Astrocyte (in vitro differentiated cells and primary cell): ENCODE results near the gene TUBB. TPM values are rescaled to one million over a fixed set of nuclear protein-coding genes. Genes with fewer than 3 reads are reported as not detected.
A peak's percentile ranks its signal among the peaks of the same experiment; 100 is the strongest.
"Not testable (repeated sequence)": the region's sequence is repeated elsewhere in the genome, so short reads cannot be mapped to it uniquely, and the experiment has no call there.

ENCODE experiments used
- DNase-seq: peaks from one replicate; pipeline ENCODE4 v3.0.0-alpha.2; 2010; ENCODE audit warnings: low read depth
- FAIRE-seq: peaks from 2 replicates; lab custom pipeline; 2011; peaks lifted over from hg19 to GRCh38; lab: Jason Lieb, UNC
- H2AFZ ChIP-seq: 2 replicates; pipeline ENCODE4 v1.6.0; 2012; ENCODE audit warnings: low read depth, low read length, inconsistent platforms
- H3K27ac ChIP-seq: 2 replicates; pipeline ENCODE4 v1.5.1; 2011; ENCODE audit warnings: low read depth, low read length, inconsistent platforms
- H3K27me3 ChIP-seq: 2 replicates; pipeline ENCODE4 v1.6.0; 2011; ENCODE audit warnings: low read length, inconsistent platforms; ENCODE audit not compliant: insufficient read depth
- H3K36me3 ChIP-seq: 2 replicates; pipeline ENCODE4 v1.5.1; 2011; ENCODE audit warnings: low read length, inconsistent platforms; ENCODE audit not compliant: insufficient read depth
- H3K4me1 ChIP-seq: 2 replicates; pipeline ENCODE4 v1.5.1; 2011; ENCODE audit warnings: low read length, inconsistent platforms; ENCODE audit not compliant: insufficient read depth
- H3K4me2 ChIP-seq: 2 replicates; pipeline ENCODE4 v1.6.0; 2012; ENCODE audit warnings: low read length, inconsistent platforms
- H3K4me3 ChIP-seq: 2 replicates; pipeline ENCODE4 v1.5.1; 2011; ENCODE audit warnings: low read depth, mild to moderate bottlenecking, low read length, inconsistent platforms; ENCODE audit not compliant: insufficient read depth
- H3K79me2 ChIP-seq: 2 replicates; pipeline ENCODE4 v1.6.0; 2012; ENCODE audit warnings: mild to moderate bottlenecking, low read length, inconsistent platforms; ENCODE audit not compliant: insufficient read depth
- H3K9ac ChIP-seq: 2 replicates; pipeline ENCODE4 v1.6.0; 2012; ENCODE audit warnings: mild to moderate bottlenecking, low read length, inconsistent platforms
- H3K9me3 ChIP-seq: 2 replicates; pipeline ENCODE4 v1.5.1; 2012; ENCODE audit warnings: low read depth, mild to moderate bottlenecking, low read length, inconsistent platforms; ENCODE audit not compliant: insufficient read depth
- H4K20me1 ChIP-seq: 2 replicates; pipeline ENCODE4 v1.6.0; 2012; ENCODE audit warnings: low read length, inconsistent platforms; ENCODE audit not compliant: insufficient read depth
- H3K27ac Mint-ChIP-seq: one replicate; pipeline ENCODE4 v1.8.0; 2021; ENCODE audit warnings: mild to moderate bottlenecking, mixed read lengths; ENCODE audit not compliant: unreplicated experiment
- H3K27me3 Mint-ChIP-seq: one replicate; pipeline ENCODE4 v1.8.0; 2021; ENCODE audit warnings: low read depth, mixed read lengths; ENCODE audit not compliant: unreplicated experiment
- H3K36me3 Mint-ChIP-seq: one replicate; pipeline ENCODE4 v1.8.0; 2021; ENCODE audit warnings: low read depth, mixed read lengths; ENCODE audit not compliant: unreplicated experiment
- H3K4me1 Mint-ChIP-seq: one replicate; pipeline ENCODE4 v1.8.0; 2021; ENCODE audit warnings: low read depth, mixed read lengths; ENCODE audit not compliant: unreplicated experiment
- H3K4me3 Mint-ChIP-seq: one replicate; pipeline ENCODE4 v1.8.0; 2021; ENCODE audit warnings: mild to moderate bottlenecking, moderate library complexity, mixed read lengths; ENCODE audit not compliant: unreplicated experiment
- H3K9me3 Mint-ChIP-seq: one replicate; pipeline ENCODE4 v1.8.0; 2021; ENCODE audit warnings: mild to moderate bottlenecking, mixed read lengths; ENCODE audit not compliant: unreplicated experiment
- CTCF ChIP-seq: IDR thresholded peaks from 2 replicates; pipeline ENCODE4 v1.5.1; 2011; ENCODE audit warnings: low read depth, mild to moderate bottlenecking, inconsistent platforms, low read length, moderate library complexity; ENCODE audit not compliant: insufficient read depth
- EZH2 ChIP-seq: IDR thresholded peaks from 2 replicates; pipeline ENCODE4 v1.6.1; 2012; ENCODE audit warnings: mild to moderate bottlenecking, low read length, inconsistent platforms; ENCODE audit not compliant: insufficient read depth
- total RNA-seq: library from RNA; stranded (reverse); gene quantifications from 2 replicates; pipeline ENCODE4 v1.2.1, GENCODE V29; 2021

TUBB gene
- total RNA-seq, 1 donor from 2014 or later, result 887 TPM

- peaks cover 45% of the 10 kb centered on the region for H3K4me1 Mint-ChIP-seq
- H3K9me3 ChIP-seq, result no peaks in the 10 kb centered on the region
- H2AFZ ChIP-seq, result no peak overlapping the region
- H3K4me2 ChIP-seq, result peak overlapping the region; percentile 68
- H3K36me3 ChIP-seq, result no peaks in the 10 kb centered on the region
- no peaks in the 10 kb centered on the region for H3K9me3 Mint-ChIP-seq
- no peaks in the 10 kb centered on the region for H3K36me3 Mint-ChIP-seq
- H3K4me3 Mint-ChIP-seq, result peak overlapping the region; percentile 8
- peaks cover 62% of the 10 kb centered on the region for H3K4me1 ChIP-seq
- TF ChIP-seq CTCF, result no peak
- TF ChIP-seq EZH2, result no peak
- peak overlapping the region; percentile 98 for H3K27ac Mint-ChIP-seq
- peak; percentile 100 for DNase-seq
- H4K20me1 ChIP-seq, result no peaks in the 10 kb centered on the region
- peak overlapping the region; percentile 84 for H3K9ac ChIP-seq
- no peaks in the 10 kb centered on the region for H3K27me3 Mint-ChIP-seq
- H3K27me3 ChIP-seq, result no peaks in the 10 kb centered on the region
- no peak overlapping the region for H3K4me3 ChIP-seq
- no peaks in the 10 kb centered on the region for H3K79me2 ChIP-seq
- no peak for FAIRE-seq
- peak overlapping the region; percentile 99 for H3K27ac ChIP-seq
Measured at GRCh38 chr6:30752157-30752927, 32.2 kb downstream of the TUBB start.

- TF ChIP-seq EZH2 (no peak), CTCF (no peak)
- Histone ChIP-seq H3K36me3 (no peaks in the 10 kb centered on the region), H3K9ac (peak overlapping the region; percentile 60), H3K27ac (peak overlapping the region; percentile 99), H3K4me2 (peak overlapping the region; percentile 38), H3K4me3 (no peak overlapping the region), H4K20me1 (no peaks in the 10 kb centered on the region), H3K27me3 (no peaks in the 10 kb centered on the region), H2AFZ (no peak overlapping the region), H3K4me1 (peaks cover 49% of the 10 kb centered on the region), H3K9me3 (no peaks in the 10 kb centered on the region), H3K79me2 (no peaks in the 10 kb centered on the region)
- Mint-ChIP-seq H3K27me3 (no peaks in the 10 kb centered on the region), H3K9me3 (no peaks in the 10 kb centered on the region), H3K4me3 (no peak overlapping the region), H3K27ac (no peak overlapping the region), H3K36me3 (no peaks in the 10 kb centered on the region), H3K4me1 (peaks cover 43% of the 10 kb centered on the region)
- DNase-seq (peak; percentile 84), FAIRE-seq (no peak)
Measured at GRCh38 chr6:30754631-30755030, 34.5 kb downstream of the TUBB start.

- H3K9me3 ChIP-seq, H3K79me2 ChIP-seq, H3K4me3 Mint-ChIP-seq, H3K9ac ChIP-seq, H3K27me3 ChIP-seq, DNase-seq, H3K9me3 Mint-ChIP-seq, H3K36me3 Mint-ChIP-seq, H4K20me1 ChIP-seq, H3K36me3 ChIP-seq, H3K4me3 ChIP-seq, H3K27me3 Mint-ChIP-seq, H2AFZ ChIP-seq, H3K27ac ChIP-seq, FAIRE-seq, H3K4me2 ChIP-seq, H3K27ac Mint-ChIP-seq: not testable (repeated sequence)
- peaks cover 51% of the 10 kb centered on the region for H3K4me1 Mint-ChIP-seq
- H3K4me1 ChIP-seq, result peaks cover 37% of the 10 kb centered on the region
Measured at GRCh38 chr6:30756405-30757003, 36.4 kb downstream of the TUBB start.
